ENCODE results near the gene SYNE2.
A peak's percentile ranks its signal among the peaks of the same experiment; 100 is the strongest.
"Not testable (repeated sequence)": the region's sequence is repeated elsewhere in the genome, so short reads cannot be mapped to it uniquely, and the experiment has no call there.

Gene SYNE2

GRCh38 chr14:63852817-63853731, at the start of gene SYNE2:
Gene SYNE2 (plus strand): TSS chr14:63853004. CDS start chr14:63909149, 56,145 bp downstream.
- DNase-seq: peak; percentile 78

- not testable (repeated sequence) for DNase-seq
Measured at GRCh38 chr14:63803221-63803791, 49.5 kb upstream of the SYNE2 start.

GRCh38 chr14:63806064-63806463, 46.7 kb upstream of the SYNE2 start:
- not testable (repeated sequence) for DNase-seq

GRCh38 chr14:63811692-63812091, 41.1 kb upstream of the SYNE2 start:
- not testable (repeated sequence) for DNase-seq

- no peak for DNase-seq
Measured at GRCh38 chr14:63833728-63834127, 19.1 kb upstream of the SYNE2 start.

- DNase-seq: no peak
Measured at GRCh38 chr14:63840981-63841380, 11.8 kb upstream of the SYNE2 start.

GRCh38 chr14:63843796-63844195, 9.0 kb upstream of the SYNE2 start:
- DNase-seq: no peak

GRCh38 chr14:63848890-63849289, 3.9 kb upstream of the SYNE2 start:
- no peak for DNase-seq

GRCh38 chr14:63852271-63852816, 460 bp upstream of the SYNE2 start:
- peak; percentile 78 for DNase-seq

- peak; percentile 64 for DNase-seq
Measured at GRCh38 chr14:63853831-63854293, 1.1 kb downstream of the SYNE2 start.

GRCh38 chr14:63854330-63854729, 1.5 kb downstream of the SYNE2 start:
- no peak for DNase-seq

- DNase-seq: peak; percentile 18
Measured at GRCh38 chr14:63855281-63855680, 2.5 kb downstream of the SYNE2 start.

GRCh38 chr14:63857466-63858030, 4.7 kb downstream of the SYNE2 start:
- peak; percentile 44 for DNase-seq

- no peak for DNase-seq
Measured at GRCh38 chr14:63860146-63860545, 7.3 kb downstream of the SYNE2 start.

- DNase-seq: no peak
Measured at GRCh38 chr14:63862163-63862562, 9.4 kb downstream of the SYNE2 start.

GRCh38 chr14:63863004-63863403, 10.2 kb downstream of the SYNE2 start:
- no peak for DNase-seq

- DNase-seq: not testable (repeated sequence)
Measured at GRCh38 chr14:63864775-63865174, 12.0 kb downstream of the SYNE2 start.

- DNase-seq: no peak
Measured at GRCh38 chr14:63867933-63868921, 15.4 kb downstream of the SYNE2 start.

- DNase-seq: peak; percentile 58
Measured at GRCh38 chr14:63869940-63870752, 17.3 kb downstream of the SYNE2 start.

GRCh38 chr14:63870753-63871037, 17.9 kb downstream of the SYNE2 start:
- not testable (repeated sequence) for DNase-seq

GRCh38 chr14:63874223-63874622, 21.4 kb downstream of the SYNE2 start:
- DNase-seq: no peak
